Activated T-cell treated with anti-CD3 and anti-CD28 coated beads for 4 hours (primary cell): ENCODE data around the gene SLC9A3.
A peak's percentile ranks its signal among the peaks of the same experiment; 100 is the strongest.

Source experiments
- DNase-seq: peaks from one replicate; pipeline ENCODE4 v3.0.0-alpha.2; 2020

Gene SLC9A3

DNA sequence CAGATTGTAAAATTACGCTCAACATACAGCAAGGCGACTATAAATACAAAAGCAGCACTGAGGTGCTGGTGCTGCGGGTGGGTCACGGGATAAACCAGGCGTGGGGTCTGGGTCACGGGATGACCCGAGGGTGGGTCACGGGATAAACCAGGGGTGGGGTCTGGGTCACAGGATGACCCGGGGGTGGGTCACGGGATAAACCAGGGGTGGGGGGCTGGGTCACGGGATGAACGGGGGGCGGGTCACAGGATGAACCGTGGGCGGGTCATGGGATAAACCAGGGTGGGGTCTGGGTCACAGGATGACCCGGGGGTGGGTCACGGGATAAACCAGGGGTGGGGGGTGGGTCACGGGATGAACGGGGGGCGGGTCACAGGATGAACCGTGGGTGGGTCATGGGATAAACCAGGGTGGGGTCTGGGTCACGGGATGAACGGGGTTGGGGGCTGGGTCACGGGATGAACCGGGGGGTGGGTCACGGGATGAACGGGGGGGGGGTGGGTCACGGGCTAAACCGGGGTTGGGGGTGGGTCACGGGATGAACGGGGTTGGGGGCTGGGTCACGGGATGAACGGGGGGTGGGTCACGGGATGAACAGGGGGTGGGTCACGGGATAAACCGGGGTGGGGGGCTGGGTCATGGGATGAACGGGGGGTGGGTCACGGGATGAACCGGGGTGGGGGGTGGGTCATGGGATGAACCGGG is 30.2 kb upstream of the SLC9A3 start:
- no peak for DNase-seq

DNA sequence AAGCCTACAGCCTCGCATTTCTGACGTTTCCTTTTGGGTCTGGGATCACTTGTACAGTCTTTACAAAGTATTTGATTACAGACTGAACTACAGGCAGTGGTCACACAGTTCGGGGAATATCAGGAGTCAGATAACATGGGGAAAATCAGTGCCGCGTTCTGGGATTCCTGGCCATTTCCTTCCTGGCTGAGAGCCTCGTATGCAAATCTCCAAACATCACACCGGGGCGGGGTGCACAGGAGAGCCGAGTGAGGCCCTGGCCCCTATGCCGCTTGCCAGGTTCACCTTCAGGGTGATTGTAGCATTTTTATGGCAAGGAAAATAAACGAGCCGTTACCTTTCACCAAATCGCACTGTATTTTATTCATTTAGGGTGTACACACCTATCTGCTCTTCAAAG is 29.6 kb upstream of the SLC9A3 start:
- no peak for DNase-seq

DNA sequence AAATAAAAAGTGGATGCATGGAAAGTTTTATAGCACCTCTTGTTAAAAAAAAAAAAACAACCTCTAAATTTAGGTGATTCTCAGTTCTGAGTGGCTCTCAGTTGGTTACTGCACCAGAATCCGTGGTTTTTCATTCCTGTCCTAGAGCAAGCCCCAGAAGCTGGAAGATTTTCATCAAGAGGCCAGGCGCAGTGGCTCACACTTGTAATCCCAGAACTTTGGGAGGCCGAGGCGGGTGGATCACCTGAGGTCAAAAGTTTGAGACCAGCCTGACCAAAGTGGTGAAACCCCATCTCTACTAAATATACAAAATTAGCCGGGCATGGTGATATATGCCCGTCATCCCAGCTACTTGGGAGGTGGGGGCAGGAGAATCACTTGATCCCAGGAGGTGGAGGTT is 27.2 kb upstream of the SLC9A3 start:
- no peak for DNase-seq

DNA sequence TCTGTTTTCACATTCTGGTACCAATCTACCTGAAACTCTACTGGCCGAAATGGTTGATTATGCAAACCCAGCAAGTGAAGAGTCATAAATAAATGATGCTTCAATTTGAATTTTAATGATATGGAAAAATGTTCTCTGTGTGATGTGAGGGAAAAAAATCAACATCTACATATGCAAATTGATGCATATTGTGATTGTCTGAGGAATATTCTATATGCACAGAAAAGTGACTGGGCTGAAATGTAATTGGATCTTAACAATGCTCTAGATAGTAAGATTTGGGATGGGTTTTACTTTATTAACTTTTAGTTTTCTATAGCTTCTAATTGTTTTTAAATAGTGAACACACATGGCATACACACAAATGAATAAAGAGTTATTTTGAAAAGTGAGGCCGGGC is 25.0 kb upstream of the SLC9A3 start:
- DNase-seq, result no peak

DNA sequence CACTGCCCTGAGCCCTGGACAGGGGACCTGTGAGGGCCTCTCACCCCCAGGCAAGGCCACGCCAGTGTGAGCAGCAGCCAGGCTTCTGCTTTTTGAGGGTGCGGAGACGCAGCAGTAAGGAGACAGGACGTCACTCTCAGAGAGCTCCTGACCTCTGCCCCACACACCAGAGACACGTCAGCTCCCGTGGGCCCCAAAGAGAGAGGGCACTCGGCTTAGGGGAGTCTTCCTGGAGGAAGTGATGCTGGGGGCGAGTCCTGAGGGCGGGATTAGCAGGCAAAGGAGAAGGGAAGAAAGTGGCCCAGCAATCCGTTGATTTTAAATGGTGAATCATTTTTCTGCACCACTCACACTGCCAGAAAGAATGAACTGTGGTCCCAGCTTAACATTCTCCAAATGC is 24.0 kb upstream of the SLC9A3 start:
- DNase-seq, result no peak

DNA sequence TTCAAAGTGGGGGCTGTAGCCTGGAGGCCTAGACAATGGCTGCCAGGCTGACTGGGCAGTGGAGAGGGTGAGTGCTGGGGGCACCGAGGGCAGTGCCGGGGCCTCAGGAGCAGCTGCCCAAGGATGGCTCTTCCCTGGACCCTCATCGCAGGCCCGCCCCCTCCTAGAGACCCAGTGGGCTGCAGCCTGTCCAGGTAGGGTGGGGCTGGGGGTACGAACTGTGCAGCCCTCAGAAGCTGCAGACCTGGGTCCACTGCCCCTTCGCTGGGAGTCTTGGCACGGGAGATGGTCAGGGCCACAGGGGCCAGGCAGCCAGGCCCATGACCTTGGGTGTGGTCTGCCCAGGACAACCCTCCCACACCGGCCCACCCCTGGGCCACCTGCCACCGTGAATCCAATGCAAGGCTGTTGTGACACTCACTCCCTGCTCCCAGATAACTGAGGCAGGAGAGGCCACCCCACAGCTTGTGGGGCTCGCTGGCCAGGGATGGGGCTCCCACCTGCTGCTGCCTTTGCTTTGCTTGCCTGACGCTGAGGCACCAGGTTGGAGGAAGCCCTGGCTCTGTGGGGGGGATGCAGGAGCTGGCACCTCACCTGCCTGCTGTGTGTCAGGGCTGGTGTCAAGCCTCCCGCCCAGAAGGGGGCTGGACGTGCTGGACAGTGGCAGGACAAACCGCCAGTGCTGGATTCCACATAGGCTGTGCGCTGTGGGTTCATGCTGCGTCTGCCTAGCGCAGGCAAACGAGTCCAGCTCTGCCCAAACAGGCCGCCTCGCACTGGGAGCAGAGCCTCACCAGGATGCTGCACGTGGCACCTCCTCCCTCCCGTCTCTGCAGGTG is 23.1 kb upstream of the SLC9A3 start:
- no peak for DNase-seq

DNA sequence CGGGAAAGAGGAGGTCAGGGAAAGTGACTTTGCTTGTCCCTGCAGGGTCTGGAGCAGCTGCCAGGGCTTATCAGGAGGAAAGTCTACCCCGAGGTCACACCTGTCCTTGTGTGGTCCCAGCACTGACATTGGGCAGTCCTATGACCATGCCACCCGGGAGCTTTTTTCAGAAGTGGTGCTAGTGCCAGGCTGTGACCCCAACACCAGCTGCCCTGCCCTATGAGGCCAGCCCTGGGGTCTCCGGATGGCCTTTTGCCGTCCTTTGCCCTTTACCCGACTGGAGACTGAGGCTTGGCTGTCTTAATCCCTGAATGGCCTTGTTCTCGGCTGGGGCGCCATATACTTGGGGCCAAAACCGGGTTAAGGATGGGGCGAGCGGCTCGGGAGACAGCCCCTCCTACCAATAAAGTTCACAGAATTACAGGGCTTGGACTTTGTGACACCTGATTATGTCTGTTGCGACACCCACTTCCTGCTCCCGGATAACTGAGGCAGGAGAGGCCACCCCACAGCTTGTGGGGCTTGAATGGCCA is 22.2 kb upstream of the SLC9A3 start:
- DNase-seq, result no peak

DNA sequence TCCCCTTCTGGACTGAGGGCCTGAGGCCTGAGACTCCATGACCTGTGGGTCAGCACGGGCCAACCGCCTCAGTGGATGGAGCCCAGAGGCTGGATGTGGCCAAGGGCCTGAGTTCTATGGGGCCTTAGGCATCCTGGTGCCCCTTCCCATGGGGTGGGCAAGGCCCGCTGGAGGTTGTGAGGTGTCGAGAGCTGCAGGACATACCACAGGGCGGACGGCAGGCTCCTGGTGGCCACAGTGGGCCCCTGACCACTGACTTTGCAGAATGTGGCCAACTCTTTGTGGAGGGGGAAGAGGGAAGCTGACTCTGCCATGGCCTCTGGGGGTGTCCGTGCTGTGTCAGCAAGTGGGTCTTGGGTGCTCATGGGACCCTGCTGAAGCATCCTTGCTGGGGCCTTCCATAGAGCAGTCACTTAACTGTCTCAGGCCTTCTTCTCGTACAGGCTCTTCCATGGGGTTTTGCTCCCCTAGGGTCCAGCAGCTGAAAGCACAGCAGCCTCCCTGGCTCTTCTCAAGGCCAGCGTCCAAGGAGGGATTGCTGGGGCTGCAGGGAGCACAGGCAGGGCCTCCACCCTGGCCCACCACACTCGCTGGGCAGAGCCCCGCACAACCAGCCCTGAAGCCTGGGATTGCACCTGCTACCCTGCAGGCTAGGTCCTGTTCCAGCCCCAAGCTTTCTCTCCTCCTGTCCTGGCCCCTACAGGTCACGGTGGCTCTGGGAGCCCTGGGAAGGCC is 21.6 kb upstream of the SLC9A3 start:
- DNase-seq, result no peak

DNA sequence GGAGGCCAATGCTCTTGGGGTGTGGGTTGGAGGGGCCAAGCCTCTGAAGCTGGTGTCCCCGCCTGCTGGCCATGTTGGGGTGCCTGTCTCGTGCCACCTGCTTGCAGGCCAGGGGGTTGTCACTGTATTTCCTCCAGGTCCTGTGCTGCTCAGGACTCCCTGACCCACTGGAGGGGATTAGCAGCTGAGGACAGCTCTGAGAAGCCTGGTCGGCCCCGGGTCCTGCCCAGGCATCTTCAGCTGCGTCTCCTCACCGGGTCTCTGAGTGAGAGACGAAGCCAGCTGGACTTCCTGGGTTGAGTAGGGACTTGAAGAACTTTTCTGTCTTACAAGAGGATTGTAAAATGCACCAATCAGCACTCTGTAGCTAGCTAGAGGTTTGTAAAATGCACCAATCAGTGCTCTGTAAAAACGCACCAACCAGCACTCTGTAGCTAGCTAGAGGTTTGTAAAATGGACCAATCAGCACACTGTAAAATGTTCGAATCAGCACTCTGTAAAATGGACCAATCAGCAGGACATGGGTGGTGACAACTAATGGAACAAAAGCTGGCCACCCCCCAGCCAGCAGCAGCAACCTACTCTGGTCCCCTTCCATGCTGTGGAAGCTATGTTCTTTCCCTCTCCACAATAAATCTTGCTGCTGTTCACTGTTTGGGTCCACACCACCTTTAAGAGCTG is 20.6 kb upstream of the SLC9A3 start:
- no peak for DNase-seq

DNA sequence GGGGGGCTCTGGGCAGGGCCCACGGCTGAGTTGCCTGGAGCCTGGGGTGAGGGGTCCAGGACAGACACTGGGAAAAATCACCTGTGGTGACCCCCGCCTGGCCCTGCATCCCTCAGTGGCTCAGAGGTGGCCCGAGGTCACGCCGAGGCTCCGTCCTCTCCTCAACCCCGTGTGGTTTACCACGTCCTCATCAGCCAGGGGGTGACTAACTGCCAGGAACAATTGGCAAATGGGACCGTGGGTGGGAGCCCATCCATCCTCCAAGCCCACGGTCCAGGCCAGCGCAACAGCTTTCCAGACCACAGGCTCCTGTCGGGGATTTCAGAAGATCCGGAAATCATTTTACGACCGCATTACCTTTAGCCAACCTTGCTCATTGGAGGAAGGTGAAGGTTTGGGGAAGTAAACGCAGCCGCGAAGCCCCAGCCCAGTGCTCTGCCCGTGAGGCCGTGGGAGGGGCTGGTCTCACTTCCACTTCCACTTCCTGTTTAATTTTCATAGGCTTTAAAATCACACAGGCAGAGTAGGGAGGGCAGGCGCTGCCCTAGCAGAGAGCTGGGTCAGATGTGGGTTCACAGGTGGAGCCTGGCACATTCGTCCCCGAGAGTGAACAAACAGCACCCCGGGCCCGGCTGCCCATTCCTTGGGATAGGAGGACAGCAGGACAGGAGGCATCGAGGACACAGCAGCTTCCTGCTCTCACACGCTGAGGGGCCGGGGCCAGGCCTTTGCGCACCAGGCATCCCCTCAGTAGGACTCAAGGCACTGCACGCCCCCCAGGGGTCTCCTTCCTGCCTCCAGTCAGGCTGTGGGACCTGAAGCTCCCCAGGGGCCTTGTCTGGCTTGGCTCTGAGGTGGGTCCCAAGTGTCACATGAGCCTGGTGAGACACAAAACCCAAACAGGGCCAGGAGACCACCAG is 19.8 kb upstream of the SLC9A3 start:
- peak; percentile 25 for DNase-seq

DNA sequence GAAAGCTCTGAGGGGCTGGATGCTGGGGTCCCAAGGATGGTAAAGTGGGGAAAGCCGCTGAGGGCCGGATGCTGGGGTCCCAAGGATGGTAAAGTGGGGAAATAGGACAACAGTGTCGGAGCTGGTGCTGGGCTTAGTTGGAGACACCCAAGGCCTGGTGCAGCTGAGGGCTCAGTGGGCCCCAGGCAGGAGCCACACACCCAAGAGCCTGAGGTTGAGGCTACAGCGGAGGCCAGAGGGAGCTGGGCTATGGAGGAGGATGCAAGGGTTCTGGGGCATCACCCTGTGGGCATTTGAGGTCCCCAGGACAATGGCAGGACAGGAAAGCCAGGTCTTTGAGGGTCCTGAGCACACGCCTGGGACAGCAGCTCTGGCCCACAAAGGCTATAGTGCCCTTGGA is 19.1 kb upstream of the SLC9A3 start:
- no peak for DNase-seq

DNA sequence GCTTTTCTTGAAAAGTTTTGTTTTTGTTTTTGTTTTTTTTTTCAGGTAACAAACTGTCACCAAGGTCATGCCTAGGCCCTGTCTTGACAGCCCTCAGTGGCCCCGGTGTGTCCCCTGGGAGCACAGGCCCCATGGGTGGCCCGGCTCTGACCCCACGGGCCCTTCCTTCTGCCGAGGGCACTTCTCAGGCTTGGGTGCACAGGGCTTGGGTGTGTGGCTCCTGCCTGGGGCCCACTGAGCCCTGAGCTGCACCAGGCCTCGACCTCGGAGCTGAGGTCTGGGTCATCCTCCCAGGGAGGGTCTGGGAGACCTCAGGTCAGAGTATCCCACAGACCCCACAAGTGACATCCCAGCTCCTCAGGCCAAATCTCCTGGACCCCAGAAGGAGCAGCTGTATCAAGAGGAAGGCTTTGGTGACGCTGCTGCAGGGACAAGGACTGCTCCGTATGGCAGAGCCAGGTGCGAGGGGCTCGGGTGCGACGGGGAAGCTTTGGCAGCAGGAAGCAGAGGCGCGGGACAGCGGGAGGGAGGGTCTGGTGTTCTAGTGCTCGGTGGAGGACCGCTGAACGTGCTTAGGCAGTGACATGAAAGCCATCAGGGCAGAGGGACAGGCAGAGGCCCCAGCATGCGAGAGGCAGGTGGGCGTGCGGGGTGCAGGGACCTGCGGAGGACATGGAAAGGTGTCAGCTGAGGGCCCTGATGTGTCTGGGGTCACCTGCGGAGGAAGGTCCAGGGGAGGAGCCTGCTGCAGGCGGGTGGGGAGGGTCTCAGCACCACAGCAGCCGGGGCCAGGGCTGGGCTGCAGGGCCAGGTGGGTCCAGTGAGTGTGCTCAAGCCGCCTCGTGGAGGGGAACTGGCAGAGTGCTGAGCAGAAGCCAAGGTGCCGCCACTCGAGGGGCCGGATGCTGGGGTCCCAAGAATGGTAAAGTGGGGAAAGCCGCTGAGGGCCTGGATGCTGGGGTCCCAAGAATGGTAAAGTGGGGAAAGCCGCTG is 18.4 kb upstream of the SLC9A3 start:
- DNase-seq, result no peak

DNA sequence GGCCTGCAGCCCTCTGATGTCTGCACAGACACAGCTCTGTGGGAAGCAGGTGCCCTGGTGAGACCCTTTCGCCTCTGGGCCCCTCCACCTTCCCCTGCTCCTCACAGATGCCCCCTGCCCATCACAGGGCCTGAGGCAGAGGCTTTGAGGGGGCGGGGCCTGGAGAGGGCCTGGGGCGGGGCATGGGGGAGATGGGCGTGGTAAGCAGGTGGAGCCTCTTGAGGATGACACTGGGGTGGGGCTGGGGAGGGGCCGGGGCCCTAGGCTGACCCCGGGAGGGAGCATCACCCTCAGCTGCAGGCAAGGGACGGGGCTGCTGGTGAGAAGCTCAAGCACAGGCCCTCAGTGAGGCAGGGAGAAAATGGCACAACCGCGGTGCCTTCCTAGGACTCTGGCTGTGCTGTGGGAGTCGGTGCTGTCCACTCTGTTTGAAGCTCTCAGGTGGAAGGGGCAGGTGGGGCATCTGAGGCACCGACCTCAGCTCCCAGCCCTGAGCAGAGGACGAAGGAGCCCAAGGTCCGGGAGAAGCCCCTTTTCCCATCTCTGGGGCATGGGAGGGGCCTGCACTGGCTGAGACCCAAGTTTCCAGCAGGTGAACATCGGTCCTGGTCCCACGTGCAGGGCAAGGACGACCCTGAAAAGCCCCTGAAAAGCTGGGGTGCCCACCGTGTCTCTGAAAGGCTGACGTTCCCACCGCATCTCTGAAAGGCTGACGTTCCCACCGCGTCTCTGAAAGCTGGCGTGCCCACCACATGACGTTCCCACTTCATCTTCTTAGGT is 17.5 kb upstream of the SLC9A3 start:
- no peak for DNase-seq

DNA sequence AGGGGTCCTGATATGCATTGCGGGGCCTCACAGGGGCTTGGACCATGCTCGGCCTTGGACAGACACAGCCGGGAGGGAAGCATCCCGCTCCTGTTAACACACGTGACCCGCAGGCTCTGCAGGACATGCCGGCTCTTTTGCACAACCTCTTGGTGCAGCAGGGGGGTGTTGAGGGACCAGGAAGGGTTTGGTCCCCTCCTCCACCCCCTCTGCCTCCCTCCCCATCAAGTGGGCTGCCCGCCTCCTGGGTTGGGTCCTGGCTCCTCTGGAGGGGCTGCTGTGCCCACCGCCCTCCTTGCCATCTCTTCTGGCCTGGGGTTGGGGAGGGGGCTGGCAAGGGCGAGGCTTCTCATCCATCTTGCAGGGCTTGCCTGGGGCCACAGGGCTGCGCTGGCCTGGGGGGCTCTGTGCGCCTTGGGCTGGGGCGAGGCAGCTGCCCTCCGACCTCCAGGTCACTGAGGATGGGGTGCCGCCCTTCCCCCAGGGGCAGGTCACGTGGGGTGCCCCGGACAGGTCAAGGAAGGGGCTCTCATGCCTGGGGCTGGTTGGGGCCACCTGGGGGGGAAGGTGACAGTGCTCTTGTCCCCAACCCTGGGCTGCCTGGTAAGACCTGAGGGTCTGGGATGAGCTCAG is 16.8 kb upstream of the SLC9A3 start:
- no peak for DNase-seq

DNA sequence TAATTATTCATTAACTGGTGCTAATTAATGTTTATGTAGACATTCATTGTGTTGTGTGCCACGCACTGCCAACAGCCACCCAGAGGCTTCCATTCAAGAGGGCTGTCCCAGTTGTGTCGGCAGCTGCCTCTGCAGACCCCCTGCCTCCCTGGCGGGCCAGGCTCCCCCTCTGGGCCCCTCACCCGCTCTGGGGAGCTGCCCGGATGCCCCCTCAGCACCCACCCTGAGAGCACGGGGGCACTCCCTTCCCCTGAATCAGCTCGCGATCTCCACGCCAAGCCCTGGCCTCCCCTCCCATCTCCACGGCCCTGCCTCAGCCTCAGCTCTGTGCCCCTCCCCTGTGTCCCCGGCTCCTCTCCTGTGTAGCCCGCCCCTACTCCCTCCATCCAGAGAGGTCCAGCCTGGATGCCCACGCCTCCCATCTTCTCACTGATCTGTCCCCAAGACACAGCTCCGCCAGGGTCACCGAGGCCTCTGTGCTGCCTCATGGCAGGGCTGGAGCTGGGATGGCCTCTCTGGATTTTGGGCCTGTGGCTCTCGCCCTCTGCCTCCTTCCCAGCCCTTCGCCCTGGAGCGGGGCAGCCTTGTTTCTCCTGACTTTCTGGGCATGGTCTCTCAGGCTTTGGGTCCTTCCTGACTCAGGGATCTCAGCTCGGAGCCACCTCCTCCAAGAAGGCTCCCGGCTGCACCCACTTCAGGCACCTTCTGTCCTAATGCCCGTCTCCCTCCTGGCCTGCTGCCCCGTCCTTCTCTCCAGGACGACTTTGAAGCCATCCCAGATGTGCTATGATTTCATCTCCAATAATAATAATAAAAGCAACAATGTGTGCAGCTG is 16.0 kb upstream of the SLC9A3 start:
- no peak for DNase-seq

DNA sequence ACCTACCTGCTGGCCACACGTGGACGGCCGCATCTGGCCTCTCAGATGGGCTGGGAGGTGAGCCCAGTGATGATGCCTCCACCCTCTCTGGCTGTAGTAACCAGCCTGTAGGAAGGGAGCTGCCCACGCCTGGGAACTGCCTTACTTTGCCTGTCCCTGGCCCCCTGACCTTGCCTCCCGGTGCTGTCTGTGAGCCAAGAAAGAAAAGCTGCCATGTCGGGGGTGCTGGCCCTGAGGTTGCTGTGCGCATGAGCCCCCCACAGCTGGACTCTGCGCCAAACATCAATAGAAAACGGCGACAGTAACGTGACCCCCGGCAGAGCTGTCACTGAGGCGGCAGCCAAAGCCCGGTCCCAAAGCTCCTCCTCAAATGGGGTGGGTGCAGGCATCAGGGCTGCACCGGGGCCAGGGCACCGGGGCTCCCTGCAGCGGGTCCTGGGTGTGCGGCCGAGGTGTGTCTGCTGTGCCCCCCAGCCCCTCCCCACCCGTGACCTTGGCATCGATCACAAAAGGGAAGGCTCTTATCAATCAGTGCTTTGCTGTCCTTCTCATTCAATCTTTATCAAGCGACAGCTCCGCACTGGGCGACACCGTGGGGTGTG is 15.3 kb upstream of the SLC9A3 start:
- no peak for DNase-seq

DNA sequence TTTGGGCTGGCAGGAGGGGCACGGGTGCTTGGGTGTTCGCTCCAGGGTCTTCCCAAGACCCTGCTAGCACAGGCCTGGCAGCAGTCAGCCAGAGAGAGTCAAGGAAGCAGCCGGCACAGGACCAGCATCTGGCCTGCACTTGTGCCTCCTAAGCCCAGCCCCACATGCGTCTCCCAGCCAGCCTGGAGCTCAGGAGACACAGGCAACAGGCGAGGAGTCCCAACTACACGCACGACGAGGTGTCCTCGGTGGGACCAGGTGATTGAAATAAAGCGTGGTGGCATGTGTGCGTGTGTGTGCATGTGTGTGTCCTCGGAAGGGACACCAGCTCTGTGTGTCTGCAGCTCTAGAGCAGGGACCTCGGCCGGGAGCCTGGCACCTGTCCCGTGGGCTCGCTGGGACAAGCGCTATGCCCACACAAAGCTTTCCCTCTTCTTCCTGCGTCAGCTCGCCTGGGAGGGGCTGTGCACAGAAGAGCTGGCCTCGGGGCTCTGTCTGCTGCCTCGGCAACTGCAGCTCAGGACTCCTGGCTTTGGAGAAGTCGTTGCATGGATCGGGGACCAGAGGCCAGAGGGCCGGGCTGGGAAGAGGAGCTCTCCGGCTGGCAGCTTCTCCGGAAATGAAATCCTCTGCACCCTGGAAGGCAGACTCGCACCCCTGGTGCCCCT is 14.7 kb upstream of the SLC9A3 start:
- DNase-seq, result no peak
